ENCODE results near the gene CIROP.

DNA sequence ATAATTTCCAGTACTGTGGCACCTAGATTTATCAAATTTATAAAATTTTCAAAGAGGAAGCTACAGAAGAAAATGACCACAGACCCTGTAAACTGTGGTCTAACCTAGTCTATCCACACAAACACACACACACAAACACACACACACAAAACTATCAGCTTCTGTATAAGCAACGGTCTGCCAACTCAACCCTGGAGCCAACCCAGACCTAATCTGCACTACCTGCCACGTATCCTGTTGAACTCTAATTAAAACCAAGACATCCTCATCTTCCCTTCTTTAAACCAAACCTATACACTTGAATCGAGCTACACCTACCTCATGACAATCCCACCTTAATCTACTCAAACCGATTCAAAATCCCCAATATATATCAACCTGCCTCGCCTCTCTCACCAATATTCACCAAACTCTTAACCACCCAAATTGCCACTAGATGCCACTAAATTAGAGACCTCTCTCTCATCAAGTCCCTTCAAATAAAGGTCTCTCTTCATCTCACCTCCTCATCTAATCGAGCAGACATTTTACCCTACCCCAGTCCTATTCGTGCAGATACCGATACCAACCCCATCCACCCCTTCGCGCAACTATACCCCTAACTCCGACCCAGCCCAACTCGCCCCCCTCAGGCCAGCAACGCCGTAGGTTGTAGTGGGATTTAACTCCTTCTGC lies 10.7 kb downstream of the CIROP start:
- TF ChIP-seq, protein P1, sequence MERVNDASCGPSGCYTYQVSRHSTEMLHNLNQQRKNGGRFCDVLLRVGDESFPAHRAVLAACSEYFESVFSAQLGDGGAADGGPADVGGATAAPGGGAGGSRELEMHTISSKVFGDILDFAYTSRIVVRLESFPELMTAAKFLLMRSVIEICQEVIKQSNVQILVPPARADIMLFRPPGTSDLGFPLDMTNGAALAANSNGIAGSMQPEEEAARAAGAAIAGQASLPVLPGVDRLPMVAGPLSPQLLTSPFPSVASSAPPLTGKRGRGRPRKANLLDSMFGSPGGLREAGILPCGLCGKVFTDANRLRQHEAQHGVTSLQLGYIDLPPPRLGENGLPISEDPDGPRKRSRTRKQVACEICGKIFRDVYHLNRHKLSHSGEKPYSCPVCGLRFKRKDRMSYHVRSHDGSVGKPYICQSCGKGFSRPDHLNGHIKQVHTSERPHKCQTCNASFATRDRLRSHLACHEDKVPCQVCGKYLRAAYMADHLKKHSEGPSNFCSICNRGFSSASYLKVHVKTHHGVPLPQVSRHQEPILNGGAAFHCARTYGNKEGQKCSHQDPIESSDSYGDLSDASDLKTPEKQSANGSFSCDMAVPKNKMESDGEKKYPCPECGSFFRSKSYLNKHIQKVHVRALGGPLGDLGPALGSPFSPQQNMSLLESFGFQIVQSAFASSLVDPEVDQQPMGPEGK (CRISPR knock-in tag; IDR thresholded peaks at IDR 0.05; ENCODE audit: borderline replicate concordance): no peak
- TF ChIP-seq BACH2 (CRISPR knock-in tag; IDR thresholded peaks at IDR 0.05; ENCODE audit: borderline replicate concordance) (no peak), SNAI2 (CRISPR knock-in tag; IDR thresholded peaks at IDR 0.05) (no peak), CSDC2 (CRISPR knock-in tag; IDR thresholded peaks at IDR 0.05) (no peak)
- TF ChIP-seq, protein P2, sequence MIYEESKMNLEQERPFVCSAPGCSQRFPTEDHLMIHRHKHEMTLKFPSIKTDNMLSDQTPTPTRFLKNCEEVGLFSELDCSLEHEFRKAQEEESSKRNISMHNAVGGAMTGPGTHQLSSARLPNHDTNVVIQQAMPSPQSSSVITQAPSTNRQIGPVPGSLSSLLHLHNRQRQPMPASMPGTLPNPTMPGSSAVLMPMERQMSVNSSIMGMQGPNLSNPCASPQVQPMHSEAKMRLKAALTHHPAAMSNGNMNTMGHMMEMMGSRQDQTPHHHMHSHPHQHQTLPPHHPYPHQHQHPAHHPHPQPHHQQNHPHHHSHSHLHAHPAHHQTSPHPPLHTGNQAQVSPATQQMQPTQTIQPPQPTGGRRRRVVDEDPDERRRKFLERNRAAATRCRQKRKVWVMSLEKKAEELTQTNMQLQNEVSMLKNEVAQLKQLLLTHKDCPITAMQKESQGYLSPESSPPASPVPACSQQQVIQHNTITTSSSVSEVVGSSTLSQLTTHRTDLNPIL (CRISPR knock-in tag; IDR thresholded peaks at IDR 0.05; ENCODE audit: low read depth): no peak
